Astrocyte (in vitro differentiated cells and primary cell): Measurements from ENCODE around the gene ZCCHC24. TPM values are rescaled to one million over a fixed set of nuclear protein-coding genes. Genes with fewer than 3 reads are reported as not detected.

Experiments
- DNase-seq: peaks from one replicate; pipeline ENCODE4 v3.0.0-alpha.2; 2010; ENCODE audit warnings: low read depth
- FAIRE-seq: peaks from 2 replicates; lab custom pipeline; 2011; peaks lifted over from hg19 to GRCh38; lab: Jason Lieb, UNC
- H2AFZ ChIP-seq: 2 replicates; pipeline ENCODE4 v1.6.0; 2012; ENCODE audit warnings: low read depth, low read length, inconsistent platforms
- H3K27ac ChIP-seq: 2 replicates; pipeline ENCODE4 v1.5.1; 2011; ENCODE audit warnings: low read depth, low read length, inconsistent platforms
- H3K27me3 ChIP-seq: 2 replicates; pipeline ENCODE4 v1.6.0; 2011; ENCODE audit warnings: low read length, inconsistent platforms; ENCODE audit not compliant: insufficient read depth
- H3K36me3 ChIP-seq: 2 replicates; pipeline ENCODE4 v1.5.1; 2011; ENCODE audit warnings: low read length, inconsistent platforms; ENCODE audit not compliant: insufficient read depth
- H3K4me1 ChIP-seq: 2 replicates; pipeline ENCODE4 v1.5.1; 2011; ENCODE audit warnings: low read length, inconsistent platforms; ENCODE audit not compliant: insufficient read depth
- H3K4me2 ChIP-seq: 2 replicates; pipeline ENCODE4 v1.6.0; 2012; ENCODE audit warnings: low read length, inconsistent platforms
- H3K4me3 ChIP-seq: 2 replicates; pipeline ENCODE4 v1.5.1; 2011; ENCODE audit warnings: low read depth, mild to moderate bottlenecking, low read length, inconsistent platforms; ENCODE audit not compliant: insufficient read depth
- H3K79me2 ChIP-seq: 2 replicates; pipeline ENCODE4 v1.6.0; 2012; ENCODE audit warnings: mild to moderate bottlenecking, low read length, inconsistent platforms; ENCODE audit not compliant: insufficient read depth
- H3K9ac ChIP-seq: 2 replicates; pipeline ENCODE4 v1.6.0; 2012; ENCODE audit warnings: mild to moderate bottlenecking, low read length, inconsistent platforms
- H3K9me3 ChIP-seq: 2 replicates; pipeline ENCODE4 v1.5.1; 2012; ENCODE audit warnings: low read depth, mild to moderate bottlenecking, low read length, inconsistent platforms; ENCODE audit not compliant: insufficient read depth
- H4K20me1 ChIP-seq: 2 replicates; pipeline ENCODE4 v1.6.0; 2012; ENCODE audit warnings: low read length, inconsistent platforms; ENCODE audit not compliant: insufficient read depth
- H3K27ac Mint-ChIP-seq: one replicate; pipeline ENCODE4 v1.8.0; 2021; ENCODE audit warnings: mild to moderate bottlenecking, mixed read lengths; ENCODE audit not compliant: unreplicated experiment
- H3K27me3 Mint-ChIP-seq: one replicate; pipeline ENCODE4 v1.8.0; 2021; ENCODE audit warnings: low read depth, mixed read lengths; ENCODE audit not compliant: unreplicated experiment
- H3K36me3 Mint-ChIP-seq: one replicate; pipeline ENCODE4 v1.8.0; 2021; ENCODE audit warnings: low read depth, mixed read lengths; ENCODE audit not compliant: unreplicated experiment
- H3K4me1 Mint-ChIP-seq: one replicate; pipeline ENCODE4 v1.8.0; 2021; ENCODE audit warnings: low read depth, mixed read lengths; ENCODE audit not compliant: unreplicated experiment
- H3K4me3 Mint-ChIP-seq: one replicate; pipeline ENCODE4 v1.8.0; 2021; ENCODE audit warnings: mild to moderate bottlenecking, moderate library complexity, mixed read lengths; ENCODE audit not compliant: unreplicated experiment
- H3K9me3 Mint-ChIP-seq: one replicate; pipeline ENCODE4 v1.8.0; 2021; ENCODE audit warnings: mild to moderate bottlenecking, mixed read lengths; ENCODE audit not compliant: unreplicated experiment
- EZH2 ChIP-seq: IDR thresholded peaks from 2 replicates; pipeline ENCODE4 v1.6.1; 2012; ENCODE audit warnings: mild to moderate bottlenecking, low read length, inconsistent platforms; ENCODE audit not compliant: insufficient read depth
- total RNA-seq: library from RNA; stranded (reverse); gene quantifications from 2 replicates; pipeline ENCODE4 v1.2.1, GENCODE V29; 2021
- TF ChIP-seq, protein P1 (sequence below): IDR thresholded peaks from 2 replicates; pipeline ENCODE4 v1.5.1; 2011; ENCODE audit warnings: low read depth, mild to moderate bottlenecking, inconsistent platforms, low read length, moderate library complexity; ENCODE audit not compliant: insufficient read depth

Gene ZCCHC24
- total RNA-seq, 1 donor from 2014 or later: 21.4 TPM

GRCh38 chr10:79422178-79422892 lies 23.1 kb downstream of the ZCCHC24 start:
- H4K20me1 ChIP-seq: peaks cover 65% of the 10 kb centered on the region
- peaks cover 13% of the 10 kb centered on the region for H3K79me2 ChIP-seq
- TF ChIP-seq, protein P1, sequence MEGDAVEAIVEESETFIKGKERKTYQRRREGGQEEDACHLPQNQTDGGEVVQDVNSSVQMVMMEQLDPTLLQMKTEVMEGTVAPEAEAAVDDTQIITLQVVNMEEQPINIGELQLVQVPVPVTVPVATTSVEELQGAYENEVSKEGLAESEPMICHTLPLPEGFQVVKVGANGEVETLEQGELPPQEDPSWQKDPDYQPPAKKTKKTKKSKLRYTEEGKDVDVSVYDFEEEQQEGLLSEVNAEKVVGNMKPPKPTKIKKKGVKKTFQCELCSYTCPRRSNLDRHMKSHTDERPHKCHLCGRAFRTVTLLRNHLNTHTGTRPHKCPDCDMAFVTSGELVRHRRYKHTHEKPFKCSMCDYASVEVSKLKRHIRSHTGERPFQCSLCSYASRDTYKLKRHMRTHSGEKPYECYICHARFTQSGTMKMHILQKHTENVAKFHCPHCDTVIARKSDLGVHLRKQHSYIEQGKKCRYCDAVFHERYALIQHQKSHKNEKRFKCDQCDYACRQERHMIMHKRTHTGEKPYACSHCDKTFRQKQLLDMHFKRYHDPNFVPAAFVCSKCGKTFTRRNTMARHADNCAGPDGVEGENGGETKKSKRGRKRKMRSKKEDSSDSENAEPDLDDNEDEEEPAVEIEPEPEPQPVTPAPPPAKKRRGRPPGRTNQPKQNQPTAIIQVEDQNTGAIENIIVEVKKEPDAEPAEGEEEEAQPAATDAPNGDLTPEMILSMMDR: no peak
- no peak for TF ChIP-seq EZH2
- H3K9ac ChIP-seq: peak overlapping the region; percentile 9
- peaks cover 7% of the 10 kb centered on the region for H3K36me3 ChIP-seq
- H3K9me3 Mint-ChIP-seq: peaks cover 2% of the 10 kb centered on the region
- no peak overlapping the region for H3K4me3 Mint-ChIP-seq
- no peak overlapping the region for H2AFZ ChIP-seq
- H3K27ac Mint-ChIP-seq: no peak overlapping the region
- peaks cover 10% of the 10 kb centered on the region for H3K4me1 Mint-ChIP-seq
- H3K36me3 Mint-ChIP-seq: peaks cover 18% of the 10 kb centered on the region
- DNase-seq: peak; percentile 79
- peak overlapping the region; percentile 32 for H3K27ac ChIP-seq
- peak overlapping the region; percentile 48 for H3K4me2 ChIP-seq
- H3K4me1 ChIP-seq: peaks cover 18% of the 10 kb centered on the region
- FAIRE-seq: peak; percentile 20
- no peaks in the 10 kb centered on the region for H3K9me3 ChIP-seq
- no peaks in the 10 kb centered on the region for H3K27me3 ChIP-seq
- H3K4me3 ChIP-seq: no peak overlapping the region
- H3K27me3 Mint-ChIP-seq: peaks cover 9% of the 10 kb centered on the region

DNA sequence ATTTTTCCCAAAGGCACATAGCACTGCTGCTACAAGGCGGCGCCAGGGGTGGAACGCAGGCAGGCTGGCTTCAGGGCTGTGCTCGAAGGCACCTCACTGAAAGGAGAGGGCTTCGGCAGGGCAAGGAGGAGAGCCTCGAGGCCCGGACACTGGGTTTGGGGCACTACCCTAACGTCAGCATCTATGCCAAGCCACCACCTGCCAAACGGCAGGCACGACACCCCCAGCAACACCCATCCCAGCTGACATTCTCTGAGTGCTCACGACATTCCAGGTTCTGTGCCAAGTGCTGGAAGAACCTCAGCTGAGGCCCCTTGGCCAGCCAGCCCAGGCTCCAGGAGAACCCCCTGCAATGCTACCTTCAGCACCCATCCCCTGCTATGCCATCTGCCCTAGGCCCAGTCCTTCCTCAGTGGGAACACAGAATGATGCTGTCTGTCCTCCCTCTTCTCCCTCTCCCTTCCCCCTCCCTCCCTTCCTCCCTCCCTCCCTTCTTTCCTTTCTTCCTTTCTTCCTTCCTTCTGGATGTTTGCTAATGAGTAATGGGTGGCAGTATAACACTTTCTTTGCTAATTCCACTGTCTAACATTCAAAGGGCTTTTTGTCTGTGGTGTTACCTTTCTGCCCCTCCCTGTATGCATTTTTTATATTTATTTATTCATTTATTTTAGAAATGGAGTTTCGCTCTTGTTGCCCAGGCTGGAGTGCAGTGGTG lies 24.3 kb downstream of the ZCCHC24 start:
- H2AFZ ChIP-seq: no peak overlapping the region
- H3K4me2 ChIP-seq: no peak overlapping the region
- peaks cover 2% of the 10 kb centered on the region for H3K9me3 Mint-ChIP-seq
- no peak for FAIRE-seq
- H3K27me3 ChIP-seq: no peaks in the 10 kb centered on the region
- H3K36me3 ChIP-seq: peaks cover 7% of the 10 kb centered on the region
- peaks cover 10% of the 10 kb centered on the region for H3K4me1 Mint-ChIP-seq
- H4K20me1 ChIP-seq: peaks cover 74% of the 10 kb centered on the region
- H3K9me3 ChIP-seq: no peaks in the 10 kb centered on the region
- no peak overlapping the region for H3K27ac Mint-ChIP-seq
- no peak overlapping the region for H3K4me3 Mint-ChIP-seq
- no peak for DNase-seq
- peaks cover 13% of the 10 kb centered on the region for H3K79me2 ChIP-seq
- H3K4me1 ChIP-seq: peaks cover 18% of the 10 kb centered on the region
- no peak for TF ChIP-seq EZH2
- TF ChIP-seq, protein P1: no peak
- H3K4me3 ChIP-seq: no peak overlapping the region
- peaks cover 11% of the 10 kb centered on the region for H3K27me3 Mint-ChIP-seq
- H3K9ac ChIP-seq: no peak overlapping the region
- H3K27ac ChIP-seq: no peak overlapping the region
- peaks cover 22% of the 10 kb centered on the region for H3K36me3 Mint-ChIP-seq
